HG02973 (cell line): Measurements from ENCODE around the gene EFCAB12.

Experiments
- ATAC-seq: cut with Tn5 transposase; IDR thresholded peaks from one replicate; pipeline ENCODE4 v1.9.1; 2021; ENCODE audit warnings: moderate library complexity; ENCODE audit not compliant: unreplicated experiment

EFCAB12 gene

GRCh38 chr3:129428376-129429079 lies at the start of gene EFCAB12:
EFCAB12 (minus strand) TSS chr3:129428636; CDS start chr3:129428488, 148 bp downstream.
- peak; percentile 74 for ATAC-seq

- ATAC-seq, result no peak
These were observed 48.1 kb upstream of the EFCAB12 start for GRCh38 chr3:129476586-129476985.

GRCh38 chr3:129475863-129476262 lies 47.4 kb upstream of the EFCAB12 start:
- no peak for ATAC-seq

GRCh38 chr3:129474984-129475804 lies 46.8 kb upstream of the EFCAB12 start:
- ATAC-seq, result no peak

GRCh38 chr3:129473769-129474152 lies 45.3 kb upstream of the EFCAB12 start:
- ATAC-seq, result no peak

- ATAC-seq, result no peak
These were observed 44.8 kb upstream of the EFCAB12 start for GRCh38 chr3:129473067-129473768.

- no peak for ATAC-seq
These were observed 42.4 kb upstream of the EFCAB12 start for GRCh38 chr3:129470861-129471260.

- ATAC-seq, result no peak
These were observed 40.6 kb upstream of the EFCAB12 start for GRCh38 chr3:129469026-129469425.

GRCh38 chr3:129467932-129468331 lies 39.5 kb upstream of the EFCAB12 start:
- no peak for ATAC-seq

GRCh38 chr3:129463716-129464115 lies 35.3 kb upstream of the EFCAB12 start:
- no peak for ATAC-seq

GRCh38 chr3:129463094-129463493 lies 34.7 kb upstream of the EFCAB12 start:
- no peak for ATAC-seq

- no peak for ATAC-seq
These were observed 34.0 kb upstream of the EFCAB12 start for GRCh38 chr3:129462361-129462968.

GRCh38 chr3:129461461-129462146 lies 33.2 kb upstream of the EFCAB12 start:
- no peak for ATAC-seq

GRCh38 chr3:129461022-129461421 lies 32.6 kb upstream of the EFCAB12 start:
- no peak for ATAC-seq

GRCh38 chr3:129460572-129460971 lies 32.1 kb upstream of the EFCAB12 start:
- no peak for ATAC-seq

GRCh38 chr3:129460155-129460554 lies 31.7 kb upstream of the EFCAB12 start:
- ATAC-seq, result no peak

GRCh38 chr3:129453732-129454131 lies 25.3 kb upstream of the EFCAB12 start:
- ATAC-seq, result no peak

- no peak for ATAC-seq
These were observed 21.1 kb upstream of the EFCAB12 start for GRCh38 chr3:129449279-129450115.

- ATAC-seq, result no peak
These were observed 19.9 kb upstream of the EFCAB12 start for GRCh38 chr3:129448186-129448895.
